Endodermal cell (in vitro differentiated cells): ENCODE measurements around the gene ZNF354C. TPM values are rescaled to one million over a fixed set of nuclear protein-coding genes. Genes with fewer than 3 reads are reported as not detected.

ENCODE experiments used
- DNase-seq: peaks from one replicate; pipeline ENCODE4 v3.0.0-alpha.2; 2017
- H3K27ac ChIP-seq: 2 replicates; pipeline ENCODE4 v1.5.1; 2013; ENCODE audit warnings: mild to moderate bottlenecking, low read depth, low read length, moderate library complexity
- H3K27me3 ChIP-seq: 2 replicates; pipeline ENCODE4 v1.6.1; 2013; ENCODE audit warnings: mild to moderate bottlenecking, low read length, moderate library complexity; ENCODE audit not compliant: insufficient read depth, control insufficient read depth, poor library complexity, severe bottlenecking
- H3K36me3 ChIP-seq: 2 replicates; pipeline ENCODE4 v1.7.0; 2013; ENCODE audit warnings: mild to moderate bottlenecking, low read length, moderate library complexity; ENCODE audit not compliant: control insufficient read depth, insufficient read depth
- H3K4me1 ChIP-seq: one replicate; pipeline ENCODE4 v1.7.0; 2013; ENCODE audit warnings: low read length; ENCODE audit not compliant: control insufficient read depth, insufficient read depth
- H3K4me3 ChIP-seq: 2 replicates; pipeline ENCODE4 v1.5.1; 2013; ENCODE audit warnings: mild to moderate bottlenecking, low read length, moderate library complexity
- H3K9ac ChIP-seq: 2 replicates; pipeline ENCODE4 v1.6.1; 2013; ENCODE audit warnings: mild to moderate bottlenecking, low read length, moderate library complexity; ENCODE audit not compliant: poor library complexity, severe bottlenecking; ENCODE audit errors: extremely low read depth
- H3K9me3 ChIP-seq: 2 replicates; pipeline ENCODE4 v1.6.1; 2013; ENCODE audit warnings: mild to moderate bottlenecking, low read length, moderate library complexity; ENCODE audit not compliant: control insufficient read depth
- H3K27ac Mint-ChIP-seq: 2 replicates; pipeline ENCODE4 v1.8.0; 2020; ENCODE audit warnings: mixed read lengths
- H3K27me3 Mint-ChIP-seq: 2 replicates; pipeline ENCODE4 v1.8.0; 2021; ENCODE audit warnings: mild to moderate bottlenecking, mixed read lengths; ENCODE audit not compliant: insufficient read depth
- H3K36me3 Mint-ChIP-seq: 2 replicates; pipeline ENCODE4 v1.8.0; 2020; ENCODE audit warnings: low read depth, mixed read lengths
- H3K4me1 Mint-ChIP-seq: 2 replicates; pipeline ENCODE4 v1.8.0; 2020; ENCODE audit warnings: mixed read lengths
- H3K4me3 Mint-ChIP-seq: 2 replicates; pipeline ENCODE4 v1.8.0; 2020; ENCODE audit warnings: mild to moderate bottlenecking, moderate library complexity, mixed read lengths
- H3K9me3 Mint-ChIP-seq: 2 replicates; pipeline ENCODE4 v1.8.0; 2020; ENCODE audit warnings: mild to moderate bottlenecking, mixed read lengths
- CTCF ChIP-seq: fragments of 200-600 bp; sonication (generic); conservative IDR thresholded peaks from 2 replicates; pipeline ENCODE4 v1.5.0; 2021; ENCODE audit warnings: antibody characterized with exemption, mild to moderate bottlenecking
- WGBS, 2 experiments: methylation state at CpG; one replicate each; pipeline versions ENCODE4 v1.1.5 to v1.1.7; 2013; ENCODE audit warnings: missing lambda C conversion rate in 2 of 2, mixed read lengths in 1 of 2; ENCODE audit not compliant: insufficient coverage in 1 of 2, insufficient read length in 1 of 2; 5-methylcytosine and 5-hydroxymethylcytosine counted together
- total RNA-seq, 2 donors: library from RNA; stranded (reverse); fragmentation: NEBNext Ultra II Directional in 1 of 2; extraction: Animal tissue kit (Norgen Biotek cat#: 25700) in 1 of 2; gene quantifications; 2 replicates in 1 of 2; 3 replicates in 1 of 2; pipeline ENCODE4 v1.2.1, GENCODE V29; 2021

Gene ZNF354C
- total RNA-seq, 2 donors from 2014 or later: 3.4 to 4.8 TPM

DNA sequence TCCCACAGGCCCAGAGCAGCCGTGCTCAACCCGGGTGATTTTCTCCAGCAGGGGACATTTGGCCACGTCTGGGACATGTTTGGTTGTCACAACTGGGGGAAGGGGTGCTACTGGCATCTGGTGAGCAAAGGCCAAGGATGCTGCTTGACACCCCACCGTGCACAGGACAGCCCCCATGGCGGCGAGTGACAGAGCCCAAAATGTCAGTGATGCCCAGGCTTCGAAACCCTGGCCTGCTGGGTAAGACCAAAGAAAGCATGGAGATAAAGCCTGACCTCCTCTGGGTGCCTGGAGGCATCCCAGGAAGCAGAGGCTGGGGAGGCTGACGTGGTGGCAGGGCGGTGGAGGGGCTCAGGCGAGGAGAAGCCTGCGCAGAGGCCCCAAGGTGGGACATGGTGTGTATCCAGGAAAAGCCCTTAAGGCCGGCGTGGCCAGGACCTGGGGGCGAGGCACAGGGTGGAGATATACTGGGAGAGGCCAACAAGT is 66.4 kb downstream of the ZNF354C start:
- Histone ChIP-seq H3K9ac (no peak overlapping the region), H3K27ac (no peak overlapping the region), H3K9me3 (no peaks in the 10 kb centered on the region), H3K27me3 (no peaks in the 10 kb centered on the region), H3K4me1 (no peaks in the 10 kb centered on the region), H3K4me3 (no peak overlapping the region), H3K36me3 (no peaks in the 10 kb centered on the region)
- Mint-ChIP-seq H3K4me1 (no peaks in the 10 kb centered on the region), H3K4me3 (no peak overlapping the region), H3K27ac (no peak overlapping the region), H3K27me3 (no peaks in the 10 kb centered on the region), H3K9me3 (no peaks in the 10 kb centered on the region), H3K36me3 (no peaks in the 10 kb centered on the region)
- WGBS, 2 experiments: 80 to 87% methylated on average over 7 to 14 of the region's 14 CpGs
- no peak for TF ChIP-seq CTCF
- DNase-seq: peak; percentile 22

DNA sequence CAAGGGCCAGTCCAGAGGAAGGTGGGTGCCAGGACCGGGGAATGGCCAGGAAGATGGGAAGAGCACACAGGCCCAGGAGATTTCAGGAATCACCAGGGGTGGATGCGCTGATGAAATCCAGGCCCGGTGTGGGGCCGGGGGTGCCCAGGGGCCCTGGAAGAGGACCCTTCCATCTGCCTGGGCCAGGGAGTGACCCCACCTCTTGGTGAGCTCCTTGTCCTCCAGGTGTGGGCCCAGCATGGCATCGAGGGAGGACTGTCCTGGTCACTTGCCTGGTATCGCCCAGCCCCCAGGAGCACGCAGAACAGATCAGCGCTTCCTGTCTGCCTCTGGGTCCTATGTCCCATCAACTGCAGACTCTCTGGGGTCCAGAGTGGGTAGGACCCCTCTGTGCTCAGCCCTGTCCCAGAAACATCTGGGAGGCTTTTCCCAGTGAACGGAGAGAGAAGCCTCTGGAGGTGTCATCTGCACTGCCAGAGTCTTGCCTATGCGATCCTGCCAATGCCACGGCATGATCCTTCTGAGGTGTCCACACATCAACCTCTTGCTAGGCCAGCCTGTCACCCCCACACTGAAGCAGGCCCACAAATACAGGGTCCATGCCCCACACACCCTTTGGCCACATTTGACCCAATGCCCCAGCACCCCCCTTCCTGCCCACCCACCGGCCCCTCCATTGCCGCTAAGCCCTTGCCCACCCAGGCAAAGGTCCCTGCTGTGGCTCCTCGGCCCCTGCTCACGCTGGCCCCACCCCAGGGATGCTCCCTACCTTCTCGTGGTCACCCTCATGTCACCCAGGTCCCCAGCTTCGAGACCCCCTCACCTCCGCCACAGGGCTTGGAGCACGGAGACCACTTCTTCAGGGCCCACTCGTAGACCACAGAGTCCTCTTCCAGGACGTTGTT is 67.2 kb downstream of the ZNF354C start:
- H3K4me1 ChIP-seq: no peaks in the 10 kb centered on the region
- Mint-ChIP-seq H3K36me3 (no peaks in the 10 kb centered on the region), H3K27ac (no peak overlapping the region), H3K27me3 (no peaks in the 10 kb centered on the region), H3K9me3 (no peaks in the 10 kb centered on the region), H3K4me1 (no peaks in the 10 kb centered on the region), H3K4me3 (no peak overlapping the region)
- TF ChIP-seq CTCF: no peak
- no peak overlapping the region for H3K4me3 ChIP-seq
- H3K27ac ChIP-seq: no peak overlapping the region
- no peaks in the 10 kb centered on the region for H3K36me3 ChIP-seq
- 86 to 92% methylated on average over 9 to 21 of the region's 21 CpGs for WGBS, 2 experiments
- peak; percentile 23 for DNase-seq
- H3K9ac ChIP-seq: no peak overlapping the region
- no peaks in the 10 kb centered on the region for H3K27me3 ChIP-seq
- H3K9me3 ChIP-seq: no peaks in the 10 kb centered on the region

DNA sequence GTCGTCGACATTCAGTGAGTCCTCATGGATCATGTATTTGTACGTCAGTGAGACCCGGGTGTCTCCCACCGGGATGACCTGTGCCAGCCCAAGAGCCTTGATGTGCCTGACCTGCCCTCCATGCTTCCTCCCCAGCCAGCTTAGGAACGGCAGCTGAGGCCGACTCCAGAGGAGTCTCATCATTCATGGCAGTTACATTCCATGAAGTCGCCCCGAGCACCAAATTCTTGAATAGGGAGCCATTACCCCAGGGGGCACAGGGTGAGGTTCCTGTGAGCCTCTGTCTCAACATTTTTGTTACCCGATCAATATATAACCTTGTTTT is 67.8 kb downstream of the ZNF354C start:
- Mint-ChIP-seq H3K27ac (no peak overlapping the region), H3K9me3 (no peaks in the 10 kb centered on the region), H3K4me3 (no peak overlapping the region), H3K27me3 (no peaks in the 10 kb centered on the region), H3K4me1 (no peaks in the 10 kb centered on the region), H3K36me3 (no peaks in the 10 kb centered on the region)
- no peaks in the 10 kb centered on the region for H3K9me3 ChIP-seq
- no peak overlapping the region for H3K4me3 ChIP-seq
- no peak for TF ChIP-seq CTCF
- no peak overlapping the region for H3K27ac ChIP-seq
- H3K36me3 ChIP-seq: no peaks in the 10 kb centered on the region
- no peaks in the 10 kb centered on the region for H3K27me3 ChIP-seq
- DNase-seq: no peak
- H3K4me1 ChIP-seq: no peaks in the 10 kb centered on the region
- no peak overlapping the region for H3K9ac ChIP-seq
- WGBS, 2 experiments: 86% methylated on average over 9 to 10 of the region's 10 CpGs
